Germinal center (tissue), 1 donor: ENCODE results near the gene SSUH2.
"Not testable (repeated sequence)": the region's sequence is repeated elsewhere in the genome, so short reads cannot be mapped to it uniquely, and the experiment has no call there.

Experiments used
- DNase-seq: peaks from one replicate; pipeline ENCODE4 v3.0.0; 2012; ENCODE audit warnings: mixed read lengths, low spot score

The SSUH2 gene

GRCh38 chr3:8644748-8645390 lies at the start of gene SSUH2:
TSS of gene SSUH2 (minus strand) at chr3:8644798. CDS start at chr3:8644758, 40 bp downstream.
- DNase-seq, result no peak

- DNase-seq, result not testable (repeated sequence)
Observed at GRCh38 chr3:8691295-8691694, 46.7 kb upstream of the SSUH2 start.

GRCh38 chr3:8684992-8685391 lies 40.4 kb upstream of the SSUH2 start:
- not testable (repeated sequence) for DNase-seq

- DNase-seq, result not testable (repeated sequence)
Observed at GRCh38 chr3:8682850-8683574, 38.4 kb upstream of the SSUH2 start.

- not testable (repeated sequence) for DNase-seq
Observed at GRCh38 chr3:8681881-8682538, 37.4 kb upstream of the SSUH2 start.

GRCh38 chr3:8681349-8681748 lies 36.8 kb upstream of the SSUH2 start:
- no peak for DNase-seq

GRCh38 chr3:8679817-8680553 lies 35.4 kb upstream of the SSUH2 start:
- DNase-seq, result not testable (repeated sequence)

GRCh38 chr3:8678751-8679150 lies 34.2 kb upstream of the SSUH2 start:
- no peak for DNase-seq

- not testable (repeated sequence) for DNase-seq
Observed at GRCh38 chr3:8677258-8677657, 32.7 kb upstream of the SSUH2 start.

GRCh38 chr3:8675591-8675990 lies 31.0 kb upstream of the SSUH2 start:
- not testable (repeated sequence) for DNase-seq

GRCh38 chr3:8673083-8673737 lies 28.6 kb upstream of the SSUH2 start:
- DNase-seq, result no peak

- no peak for DNase-seq
Observed at GRCh38 chr3:8669019-8669418, 24.4 kb upstream of the SSUH2 start.

- DNase-seq, result no peak
Observed at GRCh38 chr3:8668216-8668615, 23.6 kb upstream of the SSUH2 start.

GRCh38 chr3:8667463-8668091 lies 23.0 kb upstream of the SSUH2 start:
- no peak for DNase-seq

- no peak for DNase-seq
Observed at GRCh38 chr3:8665407-8665896, 20.9 kb upstream of the SSUH2 start.

- DNase-seq, result peak; percentile 65
Observed at GRCh38 chr3:8663177-8664061, 18.8 kb upstream of the SSUH2 start.

- no peak for DNase-seq
Observed at GRCh38 chr3:8662594-8662993, 18.0 kb upstream of the SSUH2 start.

GRCh38 chr3:8660175-8661118 lies 15.8 kb upstream of the SSUH2 start:
- DNase-seq, result no peak

GRCh38 chr3:8659242-8659641 lies 14.6 kb upstream of the SSUH2 start:
- no peak for DNase-seq
